Colon (tissue), 2 donors: ENCODE data around the gene RTTN.
"Not testable (repeated sequence)": the region's sequence is repeated elsewhere in the genome, so short reads cannot be mapped to it uniquely, and the experiment has no call there.

Source experiments
- FAIRE-seq: peaks from 2 replicates; lab custom pipeline; 2012; peaks lifted over from hg19 to GRCh38; lab: Jason Lieb, UNC
- donor health status: control.
- donor health status: control.

The RTTN gene

GRCh38 chr18:70149156-70149555 is 56.3 kb downstream of the RTTN start:
- FAIRE-seq, result no peak

- FAIRE-seq, result no peak
These were observed 57.2 kb downstream of the RTTN start for GRCh38 chr18:70148039-70148938.

GRCh38 chr18:70146174-70146573 is 59.3 kb downstream of the RTTN start:
- no peak for FAIRE-seq

- no peak for FAIRE-seq
These were observed 63.5 kb downstream of the RTTN start for GRCh38 chr18:70142001-70142400.

- FAIRE-seq, result no peak
These were observed 66.3 kb downstream of the RTTN start for GRCh38 chr18:70139138-70139537.

- no peak for FAIRE-seq
These were observed 69.9 kb downstream of the RTTN start for GRCh38 chr18:70135604-70136003.

GRCh38 chr18:70132999-70133398 is 72.5 kb downstream of the RTTN start:
- FAIRE-seq, result no peak

- no peak for FAIRE-seq
These were observed 77.2 kb downstream of the RTTN start for GRCh38 chr18:70128271-70128670.

GRCh38 chr18:70127359-70127758 is 78.1 kb downstream of the RTTN start:
- no peak for FAIRE-seq

GRCh38 chr18:70126832-70127231 is 78.7 kb downstream of the RTTN start:
- no peak for FAIRE-seq

- FAIRE-seq, result no peak
These were observed 81.3 kb downstream of the RTTN start for GRCh38 chr18:70124139-70124538.

- FAIRE-seq, result no peak
These were observed 83.6 kb downstream of the RTTN start for GRCh38 chr18:70121842-70122241.

GRCh38 chr18:70116949-70117348 is 88.5 kb downstream of the RTTN start:
- FAIRE-seq, result no peak

- no peak for FAIRE-seq
These were observed 92.0 kb downstream of the RTTN start for GRCh38 chr18:70113511-70113910.

- no peak for FAIRE-seq
These were observed 94.8 kb downstream of the RTTN start for GRCh38 chr18:70110678-70111077.

GRCh38 chr18:70107091-70107490 is 98.4 kb downstream of the RTTN start:
- no peak for FAIRE-seq

- FAIRE-seq, result not testable (repeated sequence)
These were observed 102.6 kb downstream of the RTTN start for GRCh38 chr18:70102854-70103253.

- FAIRE-seq, result no peak
These were observed 115.6 kb downstream of the RTTN start for GRCh38 chr18:70089858-70090257.

GRCh38 chr18:70086085-70086484 is 119.4 kb downstream of the RTTN start:
- FAIRE-seq, result no peak

- no peak for FAIRE-seq
These were observed 119.8 kb downstream of the RTTN start for GRCh38 chr18:70085641-70086040.

- peak; percentile 43 for FAIRE-seq
These were observed 123.1 kb downstream of the RTTN start for GRCh38 chr18:70082430-70082829.

GRCh38 chr18:70078106-70078505 is 127.4 kb downstream of the RTTN start:
- no peak for FAIRE-seq

GRCh38 chr18:70075906-70076305 is 129.6 kb downstream of the RTTN start:
- FAIRE-seq, result no peak

GRCh38 chr18:70074116-70074515 is 131.4 kb downstream of the RTTN start:
- no peak for FAIRE-seq
